Nephron (organoid): ENCODE measurements around the gene ZNF506.
"Not testable (repeated sequence)": the region's sequence is repeated elsewhere in the genome, so short reads cannot be mapped to it uniquely, and the experiment has no call there.

Experiments
- H3K27ac Mint-ChIP-seq, 3 experiments: 2 replicates each; pipeline ENCODE4 v1.8.0; 2020; ENCODE audit warnings: mixed read lengths in 3 of 3, mild to moderate bottlenecking in 2 of 3, moderate library complexity in 1 of 3
- H3K27me3 Mint-ChIP-seq: 2 replicates; pipeline ENCODE4 v1.8.0; 2021; ENCODE audit warnings: low read depth, mild to moderate bottlenecking, moderate library complexity, mixed read lengths
- H3K36me3 Mint-ChIP-seq: 2 replicates; pipeline ENCODE4 v1.8.0; 2020; ENCODE audit warnings: low read depth, mixed read lengths
- H3K4me1 Mint-ChIP-seq: 2 replicates; pipeline ENCODE4 v1.8.0; 2020; ENCODE audit warnings: mixed read lengths
- H3K4me3 Mint-ChIP-seq, 3 experiments: 2 replicates each; pipeline ENCODE4 v1.8.0; 2020; ENCODE audit warnings: mild to moderate bottlenecking in 3 of 3, mixed read lengths in 3 of 3, moderate library complexity in 2 of 3
- H3K9me3 Mint-ChIP-seq: 2 replicates; pipeline ENCODE4 v1.8.0; 2020; ENCODE audit warnings: mixed read lengths
- TF ChIP-seq, protein P1 (sequence below), 3 experiments: fragments of 200-600 bp; sonication (generic); IDR thresholded peaks; one replicate each; pipeline ENCODE4 v1.5.0; 2021; ENCODE audit warnings: antibody characterized with exemption in 3 of 3; ENCODE audit not compliant: unreplicated experiment in 3 of 3

The ZNF506 gene

DNA sequence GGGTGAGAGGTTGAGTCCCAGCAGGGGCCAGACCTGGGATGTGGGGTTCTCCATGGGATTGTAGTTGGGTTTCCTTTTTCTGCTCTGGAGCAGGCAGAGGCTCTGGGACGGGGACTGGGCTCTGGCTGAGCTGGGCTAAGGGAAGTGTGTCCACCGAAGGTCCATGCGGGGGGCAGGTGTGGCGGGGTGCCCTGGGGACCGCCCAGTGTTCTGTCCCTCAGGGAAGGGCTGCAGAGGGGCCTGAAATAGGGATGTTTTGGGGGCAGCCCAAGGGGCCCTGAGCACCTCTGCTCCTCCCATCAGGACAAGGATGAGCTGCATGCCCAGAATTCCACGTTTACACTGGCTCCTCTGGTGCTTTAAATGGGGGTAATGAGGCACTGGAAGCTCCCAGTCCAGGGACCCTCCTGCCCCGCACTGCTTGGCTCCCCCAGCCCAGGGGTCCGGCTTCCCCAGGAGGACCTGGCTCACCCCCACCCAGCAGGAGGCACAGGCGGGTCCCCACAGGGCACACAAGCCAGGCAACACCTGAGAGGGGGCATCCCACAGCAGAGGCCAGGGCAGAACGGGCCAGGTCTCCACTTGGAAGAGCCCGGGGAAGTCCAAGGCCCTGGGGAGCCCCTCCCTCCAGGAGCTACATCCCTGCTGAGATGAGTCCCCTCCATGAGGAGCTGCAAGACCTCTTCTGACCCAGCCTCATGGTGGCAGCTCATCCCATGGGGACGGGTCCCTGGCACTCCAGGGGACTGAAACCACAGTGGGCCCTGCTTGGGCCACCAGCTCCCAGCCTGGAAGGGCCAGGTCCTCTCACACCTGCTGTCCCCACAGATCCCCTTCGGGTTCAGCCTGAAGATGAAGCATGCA lies 74.0 kb downstream of the ZNF506 start:
- H3K4me1 Mint-ChIP-seq = no peaks in the 10 kb centered on the region
- no peak overlapping the region for H3K4me3 Mint-ChIP-seq
- TF ChIP-seq, protein P1, sequence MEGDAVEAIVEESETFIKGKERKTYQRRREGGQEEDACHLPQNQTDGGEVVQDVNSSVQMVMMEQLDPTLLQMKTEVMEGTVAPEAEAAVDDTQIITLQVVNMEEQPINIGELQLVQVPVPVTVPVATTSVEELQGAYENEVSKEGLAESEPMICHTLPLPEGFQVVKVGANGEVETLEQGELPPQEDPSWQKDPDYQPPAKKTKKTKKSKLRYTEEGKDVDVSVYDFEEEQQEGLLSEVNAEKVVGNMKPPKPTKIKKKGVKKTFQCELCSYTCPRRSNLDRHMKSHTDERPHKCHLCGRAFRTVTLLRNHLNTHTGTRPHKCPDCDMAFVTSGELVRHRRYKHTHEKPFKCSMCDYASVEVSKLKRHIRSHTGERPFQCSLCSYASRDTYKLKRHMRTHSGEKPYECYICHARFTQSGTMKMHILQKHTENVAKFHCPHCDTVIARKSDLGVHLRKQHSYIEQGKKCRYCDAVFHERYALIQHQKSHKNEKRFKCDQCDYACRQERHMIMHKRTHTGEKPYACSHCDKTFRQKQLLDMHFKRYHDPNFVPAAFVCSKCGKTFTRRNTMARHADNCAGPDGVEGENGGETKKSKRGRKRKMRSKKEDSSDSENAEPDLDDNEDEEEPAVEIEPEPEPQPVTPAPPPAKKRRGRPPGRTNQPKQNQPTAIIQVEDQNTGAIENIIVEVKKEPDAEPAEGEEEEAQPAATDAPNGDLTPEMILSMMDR (IDR thresholded peaks at IDR 0.05; ENCODE audit: unreplicated experiment in 3 of 3) = no peak
- H3K9me3 Mint-ChIP-seq = peaks cover 17% of the 10 kb centered on the region
- no peaks in the 10 kb centered on the region for H3K36me3 Mint-ChIP-seq
- no peak overlapping the region for H3K27ac Mint-ChIP-seq
- H3K27me3 Mint-ChIP-seq = no peaks in the 10 kb centered on the region

DNA sequence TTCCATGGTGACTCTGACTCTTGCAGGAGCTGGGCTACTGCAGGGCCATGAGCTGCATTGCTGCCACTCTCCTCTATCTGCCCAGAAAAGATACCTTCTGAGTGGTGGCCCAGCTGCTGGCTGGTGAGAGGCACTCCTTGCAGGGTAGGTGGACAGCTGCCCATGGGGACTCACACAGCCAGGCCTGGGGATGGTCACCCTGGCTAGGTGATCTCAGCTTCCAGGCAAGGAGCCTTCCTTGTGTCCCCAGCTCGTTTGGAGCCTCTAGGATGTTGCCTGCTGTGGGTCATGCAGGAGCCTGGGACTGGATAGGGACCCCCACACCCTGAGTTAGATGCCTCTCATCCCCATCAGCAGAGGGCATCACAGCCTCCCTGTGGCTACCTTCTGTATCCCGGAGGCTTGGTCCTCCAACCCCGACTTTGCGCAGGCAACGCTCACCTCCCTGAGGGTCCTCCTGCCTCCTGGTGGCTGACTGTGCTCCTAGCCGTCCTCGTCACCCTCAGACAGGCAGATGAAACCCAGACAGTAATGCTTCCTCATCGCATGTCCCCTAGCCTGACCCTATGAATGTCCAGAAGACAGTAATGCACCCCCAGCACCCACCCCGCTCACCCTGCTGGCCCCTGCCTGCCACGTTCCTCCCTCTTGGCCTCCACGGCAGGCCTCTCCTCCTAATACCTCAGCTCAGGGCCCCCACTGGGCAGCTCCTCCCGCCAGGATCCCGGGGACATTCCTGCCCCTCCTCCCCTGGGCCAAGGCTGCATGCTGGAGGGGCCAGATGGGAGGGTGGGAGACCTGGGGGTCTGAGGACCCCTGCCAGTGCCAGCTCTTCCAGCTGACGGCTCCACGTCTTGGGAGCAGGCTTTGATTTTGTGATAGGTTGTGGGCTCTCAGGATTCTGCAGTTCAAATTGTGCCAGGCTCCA lies 75.0 kb downstream of the ZNF506 start:
- Mint-ChIP-seq H3K4me1 (no peaks in the 10 kb centered on the region), H3K27me3 (no peaks in the 10 kb centered on the region), H3K36me3 (no peaks in the 10 kb centered on the region), H3K9me3 (peaks cover 15% of the 10 kb centered on the region), H3K27ac (no peak overlapping the region), H3K4me3 (no peak overlapping the region)
- TF ChIP-seq, protein P1 (IDR thresholded peaks at IDR 0.05; ENCODE audit: unreplicated experiment in 3 of 3) = no peak

DNA sequence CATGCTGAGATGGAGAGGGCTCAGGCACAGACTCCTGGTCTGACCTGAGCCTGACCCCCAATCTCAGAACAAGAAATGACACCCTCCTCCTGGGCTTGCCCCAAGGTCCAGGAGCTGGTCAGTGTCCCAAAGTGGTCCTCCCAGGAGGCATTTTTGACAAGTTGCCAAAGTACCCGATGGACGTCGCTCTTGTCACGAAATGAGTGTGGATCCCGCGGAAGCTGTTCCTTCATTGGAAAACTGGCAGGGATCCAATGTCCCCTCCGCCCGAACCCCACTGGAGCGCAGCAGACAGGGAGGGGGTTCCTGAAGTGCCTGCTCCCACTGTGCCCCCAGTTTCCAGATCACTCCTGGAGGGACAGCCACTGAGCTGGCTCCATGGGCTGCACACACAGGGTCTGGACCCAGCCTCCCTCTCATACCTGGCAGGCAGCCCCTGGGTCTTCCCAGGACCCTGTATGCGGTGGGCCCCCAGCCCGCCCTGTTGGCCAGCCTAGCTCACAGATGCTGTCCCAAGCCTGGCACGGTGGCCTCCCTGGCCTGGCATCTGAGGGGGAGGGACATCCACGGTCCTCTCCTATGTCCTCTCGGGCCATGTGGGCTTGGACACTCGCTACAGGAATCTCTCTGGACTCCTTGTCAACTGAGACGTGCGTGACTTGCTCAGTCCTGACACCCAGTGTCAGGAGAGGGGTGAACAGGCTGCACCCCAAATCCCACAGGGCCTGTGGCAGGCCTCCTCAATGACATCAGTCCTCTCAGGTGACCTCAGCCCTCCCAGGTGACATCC lies 75.9 kb downstream of the ZNF506 start:
- TF ChIP-seq, protein P1 (IDR thresholded peaks at IDR 0.05; ENCODE audit: unreplicated experiment in 3 of 3) = no peak
- H3K27me3 Mint-ChIP-seq = no peaks in the 10 kb centered on the region
- no peaks in the 10 kb centered on the region for H3K36me3 Mint-ChIP-seq
- H3K9me3 Mint-ChIP-seq = peaks cover 15% of the 10 kb centered on the region
- no peaks in the 10 kb centered on the region for H3K4me1 Mint-ChIP-seq
- no peak overlapping the region for H3K4me3 Mint-ChIP-seq
- no peak overlapping the region for H3K27ac Mint-ChIP-seq

DNA sequence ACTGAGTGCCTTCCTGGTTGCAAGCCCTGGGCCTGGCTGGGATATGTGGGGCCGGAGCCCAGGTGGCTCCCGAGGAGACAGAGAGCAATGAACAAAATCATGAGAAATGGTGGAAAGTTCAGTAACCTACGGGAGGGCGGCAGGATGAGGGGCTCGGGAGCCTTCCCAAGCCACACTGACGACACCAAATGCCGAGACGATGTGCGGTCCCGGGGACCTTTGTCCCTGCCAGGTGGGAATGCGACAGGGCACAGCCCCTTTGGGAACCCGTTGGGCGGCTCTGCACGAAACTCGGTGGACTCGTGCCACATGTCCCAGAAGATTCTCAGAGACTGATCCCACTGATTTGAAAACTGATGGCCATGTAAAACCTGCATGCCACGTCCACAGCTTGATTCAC lies 76.9 kb downstream of the ZNF506 start:
- Mint-ChIP-seq H3K9me3 (peaks cover 15% of the 10 kb centered on the region), H3K36me3 (no peaks in the 10 kb centered on the region), H3K4me3 (no peak overlapping the region), H3K27me3 (no peaks in the 10 kb centered on the region), H3K27ac (no peak overlapping the region), H3K4me1 (no peaks in the 10 kb centered on the region)
- TF ChIP-seq, protein P1 (IDR thresholded peaks at IDR 0.05; ENCODE audit: unreplicated experiment in 3 of 3) = no peak

DNA sequence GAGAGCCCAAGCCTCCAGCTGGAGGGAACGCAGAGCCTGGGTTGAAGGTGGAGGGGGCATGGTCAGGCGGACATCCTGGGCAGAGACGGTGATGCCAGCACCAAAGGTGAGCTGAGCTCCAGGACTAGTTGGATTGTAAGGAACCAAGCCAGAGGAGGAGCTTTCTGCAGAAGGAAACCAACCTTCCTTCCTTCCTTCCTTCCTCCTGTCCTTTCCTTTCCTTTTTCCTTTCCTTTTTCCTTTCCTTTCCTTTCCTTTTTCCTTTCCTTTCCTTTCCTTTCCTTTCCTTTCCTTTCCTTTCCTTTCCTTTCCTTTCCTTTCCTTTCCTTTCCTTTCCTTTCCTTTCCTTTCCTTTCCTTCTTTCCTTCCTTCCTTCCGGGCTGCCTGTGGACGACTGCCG lies 77.6 kb downstream of the ZNF506 start:
- not testable (repeated sequence) for H3K4me1 Mint-ChIP-seq, H3K36me3 Mint-ChIP-seq, H3K27me3 Mint-ChIP-seq, H3K27ac Mint-ChIP-seq, H3K4me3 Mint-ChIP-seq
- H3K9me3 Mint-ChIP-seq = peaks cover 15% of the 10 kb centered on the region

DNA sequence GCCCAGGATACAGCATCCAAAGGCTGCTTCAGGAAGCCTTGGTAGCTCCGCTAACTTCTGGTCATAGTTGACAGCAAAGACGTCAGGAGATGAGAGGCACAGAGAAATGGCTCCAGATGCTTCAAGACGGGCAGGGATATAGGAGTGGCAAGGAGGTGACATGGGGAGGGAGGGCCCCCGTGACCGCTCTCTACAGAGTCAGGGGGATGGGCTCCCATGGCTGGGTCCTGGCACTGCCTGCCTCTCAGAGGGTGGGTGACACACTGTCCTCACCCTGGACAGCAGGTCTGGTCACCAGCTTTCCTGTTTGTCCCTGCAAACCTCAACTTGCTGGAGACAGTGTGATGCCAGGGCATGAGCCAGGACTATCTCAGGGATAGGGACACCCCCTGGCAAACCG lies 78.4 kb downstream of the ZNF506 start:
- Mint-ChIP-seq H3K4me3 (no peak overlapping the region), H3K27ac (no peak overlapping the region), H3K36me3 (no peaks in the 10 kb centered on the region), H3K9me3 (peaks cover 15% of the 10 kb centered on the region), H3K27me3 (no peaks in the 10 kb centered on the region), H3K4me1 (no peaks in the 10 kb centered on the region)
- TF ChIP-seq, protein P1 (IDR thresholded peaks at IDR 0.05; ENCODE audit: unreplicated experiment in 3 of 3) = no peak
